GM12892 (cell line): Measurements from ENCODE around the gene ATG13.

Experiments used
- POLR2A ChIP-seq: IDR thresholded peaks from 2 replicates; pipeline ENCODE4 v1.6.1; 2011; ENCODE audit warnings: low read depth, low read length, control low read depth
- POLR2AphosphoS5 ChIP-seq: IDR thresholded peaks from 2 replicates; pipeline ENCODE4 v1.6.1; 2011; ENCODE audit warnings: low read depth, low read length, control low read depth
- TAF1 ChIP-seq: IDR thresholded peaks from 2 replicates; pipeline ENCODE4 v1.6.1; 2011; ENCODE audit warnings: low read depth, mild to moderate bottlenecking, control low read depth, low read length, borderline replicate concordance

DNA sequence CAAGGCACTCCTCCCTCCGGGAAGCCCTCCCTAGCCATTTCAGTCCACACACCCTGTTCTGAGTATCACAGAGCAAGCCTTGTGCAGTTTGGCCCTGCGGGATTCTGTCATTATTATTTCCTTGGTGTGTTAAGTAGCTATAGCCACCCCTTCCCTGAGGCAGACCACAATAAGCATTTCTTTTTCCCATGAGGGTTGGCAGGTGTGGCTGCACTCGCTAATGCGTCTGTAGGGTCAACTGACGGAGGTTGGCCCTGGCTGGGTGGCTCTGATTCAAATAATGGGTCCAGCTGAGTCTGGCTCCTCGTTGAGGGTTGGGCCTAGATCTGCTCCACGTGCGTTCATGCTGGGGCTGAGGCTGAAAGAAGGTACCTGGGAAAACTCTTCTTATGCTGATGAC lies 106.7 kb downstream of the ATG13 start:
- TF ChIP-seq POLR2AphosphoS5, result no peak
- no peak for TF ChIP-seq TAF1
- TF ChIP-seq POLR2A, result no peak
